ENCODE data around the gene CHAF1A.

Gene CHAF1A

DNA sequence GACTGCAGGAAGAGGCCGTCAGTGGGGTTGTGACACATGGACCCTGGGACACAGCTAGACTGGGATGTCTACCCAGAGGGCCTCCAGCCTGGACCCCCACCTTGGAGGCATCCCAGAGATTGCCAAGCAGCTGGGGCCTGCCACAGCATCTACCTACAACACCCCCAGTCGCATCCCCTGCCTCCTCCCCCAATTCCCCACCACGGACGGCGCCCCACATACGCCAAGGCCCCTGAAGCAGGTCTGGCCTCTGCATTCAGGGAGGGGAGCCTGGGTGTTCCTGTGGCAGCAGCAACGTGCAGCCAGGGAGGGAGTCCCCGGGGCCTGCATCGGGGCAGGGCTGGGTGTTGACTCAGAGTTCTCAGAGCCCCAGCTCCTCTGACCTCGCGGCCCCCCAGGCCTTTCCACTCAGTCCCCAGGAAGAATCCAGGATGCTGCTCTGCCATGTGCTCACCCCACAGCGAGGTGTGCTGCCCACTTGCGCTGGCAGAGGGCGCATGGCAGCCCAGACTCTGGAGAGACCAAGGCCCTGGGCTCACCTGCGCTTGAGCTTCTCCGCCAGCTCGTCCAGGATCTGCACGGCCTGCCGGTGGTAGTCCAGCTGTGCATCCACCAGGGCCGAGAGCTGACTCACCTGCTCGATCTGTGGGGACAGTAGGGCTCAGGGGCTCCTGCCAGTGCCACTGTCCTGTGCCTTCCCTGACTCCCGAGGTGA, 39.5 kb upstream of the CHAF1A start:
- Histone ChIP-seq H3K4me2 (ENCODE audit: low read depth, low read length, poor library complexity, severe bottlenecking) (no peak overlapping the region), H3K9me3 (ENCODE audit: insufficient read depth, low read depth, low read length) (no peaks in the 10 kb centered on the region), H3K79me2 (ENCODE audit: insufficient read depth, low read length) (peaks cover 8% of the 10 kb centered on the region; the same call in 1 of the 2 replicates), H3F3A (ENCODE audit: low read depth) (no peaks in the 10 kb centered on the region), H3K4me1 (ENCODE audit: insufficient read depth, low read length, poor library complexity, severe bottlenecking) (peaks cover 2% of the 10 kb centered on the region), H2AFZ (ENCODE audit: low read length) (no peak overlapping the region), H3K27me3 (ENCODE audit: insufficient read depth, low read length, poor library complexity, severe bottlenecking) (no peaks in the 10 kb centered on the region), H3K36me3 (ENCODE audit: insufficient read depth, low read length) (peaks cover 68% of the 10 kb centered on the region; the same call in 1 of the 2 replicates), H4K20me1 (ENCODE audit: insufficient read depth, low read length, poor library complexity, severe bottlenecking) (no peaks in the 10 kb centered on the region), H3K4me3 (ENCODE audit: low read length, poor library complexity, severe bottlenecking) (no peak overlapping the region), H3K9ac (ENCODE audit: low read depth, low read length, poor library complexity, severe bottlenecking) (no peak overlapping the region), H3K9me2 (replicated peaks; ENCODE audit: low read depth, low read length) (no peaks in the 10 kb centered on the region)
- TF ChIP-seq EZH2phosphoT487 (IDR thresholded peaks at IDR 0.05; ENCODE audit: borderline replicate concordance) (no peak), CTCF (conservative IDR thresholded peaks at IDR 0.05; ENCODE audit: low read length) (no peak; the same call in 1 of the 2 replicates)

- no peak overlapping the region for H3K9ac ChIP-seq (ENCODE audit: low read depth, low read length, poor library complexity, severe bottlenecking)
- no peaks in the 10 kb centered on the region for H3K27me3 ChIP-seq (ENCODE audit: insufficient read depth, low read length, poor library complexity, severe bottlenecking)
- H2AFZ ChIP-seq (ENCODE audit: low read length), result no peak overlapping the region
- no peak overlapping the region for H3K4me2 ChIP-seq (ENCODE audit: low read depth, low read length, poor library complexity, severe bottlenecking)
- H3K79me2 ChIP-seq (ENCODE audit: insufficient read depth, low read length), result peaks cover 14% of the 10 kb centered on the region; the same call in 1 of the 2 replicates
- no peaks in the 10 kb centered on the region for H3K9me3 ChIP-seq (ENCODE audit: insufficient read depth, low read depth, low read length)
- H4K20me1 ChIP-seq (ENCODE audit: insufficient read depth, low read length, poor library complexity, severe bottlenecking), result no peaks in the 10 kb centered on the region
- no peaks in the 10 kb centered on the region for H3K9me2 ChIP-seq (replicated peaks; ENCODE audit: low read depth, low read length)
- peaks cover 9% of the 10 kb centered on the region for H3K4me1 ChIP-seq (ENCODE audit: insufficient read depth, low read length, poor library complexity, severe bottlenecking)
- H3F3A ChIP-seq (ENCODE audit: low read depth), result no peaks in the 10 kb centered on the region
- TF ChIP-seq CTCF (conservative IDR thresholded peaks at IDR 0.05; ENCODE audit: low read length) (no peak), EZH2phosphoT487 (IDR thresholded peaks at IDR 0.05; ENCODE audit: borderline replicate concordance) (no peak)
- no peak overlapping the region for H3K4me3 ChIP-seq (ENCODE audit: low read length, poor library complexity, severe bottlenecking)
- H3K36me3 ChIP-seq (ENCODE audit: insufficient read depth, low read length), result peaks cover 66% of the 10 kb centered on the region; the same call in 1 of the 2 replicates
These were observed 38.7 kb upstream of the CHAF1A start for GRCh38 chr19:4363571-4364304.

GRCh38 chr19:4365341-4365740, 37.1 kb upstream of the CHAF1A start:
- no peak for TF ChIP-seq EZH2phosphoT487 (IDR thresholded peaks at IDR 0.05; ENCODE audit: borderline replicate concordance)
- no peak for TF ChIP-seq CTCF (conservative IDR thresholded peaks at IDR 0.05; ENCODE audit: low read length)
- no peaks in the 10 kb centered on the region for H3K9me2 ChIP-seq (replicated peaks; ENCODE audit: low read depth, low read length)
- H4K20me1 ChIP-seq (ENCODE audit: insufficient read depth, low read length, poor library complexity, severe bottlenecking), result peaks cover 7% of the 10 kb centered on the region
- H2AFZ ChIP-seq (ENCODE audit: low read length), result no peak overlapping the region
- H3K9me3 ChIP-seq (ENCODE audit: insufficient read depth, low read depth, low read length), result no peaks in the 10 kb centered on the region
- no peak overlapping the region for H3K4me3 ChIP-seq (ENCODE audit: low read length, poor library complexity, severe bottlenecking)
- H3K9ac ChIP-seq (ENCODE audit: low read depth, low read length, poor library complexity, severe bottlenecking), result no peak overlapping the region
- H3K79me2 ChIP-seq (ENCODE audit: insufficient read depth, low read length), result peaks cover 14% of the 10 kb centered on the region; the same call in 1 of the 2 replicates
- no peaks in the 10 kb centered on the region for H3K27me3 ChIP-seq (ENCODE audit: insufficient read depth, low read length, poor library complexity, severe bottlenecking)
- no peaks in the 10 kb centered on the region for H3F3A ChIP-seq (ENCODE audit: low read depth)
- no peak overlapping the region for H3K4me2 ChIP-seq (ENCODE audit: low read depth, low read length, poor library complexity, severe bottlenecking)
- H3K4me1 ChIP-seq (ENCODE audit: insufficient read depth, low read length, poor library complexity, severe bottlenecking), result peaks cover 24% of the 10 kb centered on the region
- peaks cover 51% of the 10 kb centered on the region; the same call in 1 of the 2 replicates for H3K36me3 ChIP-seq (ENCODE audit: insufficient read depth, low read length)
